H1 (cell line): ENCODE measurements around the gene DBNDD1. TPM values are rescaled to one million over a fixed set of nuclear protein-coding genes. Genes with fewer than 3 reads are reported as not detected.

Experiments used
- ATF3 ChIP-seq: IDR thresholded peaks from 2 replicates; pipeline ENCODE4 v1.6.1; 2011; ENCODE audit warnings: low read depth, mild to moderate bottlenecking, low read length; ENCODE audit not compliant: insufficient read depth
- CBX5 ChIP-seq: fragments of 300-800, 300-1000 bp; sonication (generic); IDR thresholded peaks from 2 replicates; pipeline ENCODE4 v1.7.1; 2016; ENCODE audit warnings: antibody characterized with exemption, low read length, low read depth
- CREB1 ChIP-seq: IDR thresholded peaks from 2 replicates; pipeline ENCODE4 v1.6.1; 2012; ENCODE audit warnings: inconsistent platforms
- NANOG ChIP-seq: IDR thresholded peaks from 2 replicates; pipeline ENCODE4 v1.6.1; 2011; ENCODE audit warnings: low read length, low read depth, mild to moderate bottlenecking, inconsistent platforms; ENCODE audit not compliant: insufficient read depth, poor library complexity, severe bottlenecking
- polyA plus RNA-seq, 7 experiments: library from polyadenylated mRNA; depleted of rRNA in 3 of 7; stranded (reverse) in 5 of 7; unstranded in 2 of 7; fragments of >200 nt in 5 of 7; fragments of 200-250 nt in 2 of 7; gene quantifications; 1 replicate in 5 of 7; 2 replicates in 1 of 7; 4 replicates in 1 of 7; pipeline versions ENCODE4 v1.2.1 to v1.2.3, GENCODE V29; 2011 to 2013; ENCODE audit warnings: missing spikeins in 2 of 7, mixed read lengths in 2 of 7
- total RNA-seq: library from RNA; stranded (reverse); fragmentation: NEBNext Ultra II Directional; extraction: Animal tissue kit (Norgen Biotek cat#: 25700); gene quantifications from 2 replicates; pipeline ENCODE4 v1.2.1, GENCODE V29; 2021

Gene DBNDD1
- total and polyA plus RNA-seq, 2 of the 8 experiments (the other 6 are each of a cell fraction or from before 2014, with no cell fraction given) = 69.9 to 92.6 TPM

GRCh38 chr16:90016339-90016950 lies 2.8 kb downstream of the DBNDD1 start (continued):
- TF ChIP-seq CBX5 = no peak
- no peak for TF ChIP-seq CREB1
- no peak for TF ChIP-seq NANOG
- TF ChIP-seq ATF3 = no peak
